K562 (cell line): Measurements from ENCODE around the gene ST3GAL5. TPM values are rescaled to one million over a fixed set of nuclear protein-coding genes. Genes with fewer than 3 reads are reported as not detected.

Experiments
- ATF1 ChIP-seq, 2 experiments: fragments of 450-650 bp in 1 of 2; IDR thresholded peaks; 2 replicates each; pipeline ENCODE4 v1.6.1; 2016; ENCODE audit warnings: missing compliant biosample characterization in 1 of 2, missing genetic modification characterization in 1 of 2
- CCAR2 ChIP-seq: fragments of 200-400 bp; formaldehyde crosslinking; IDR thresholded peaks from 2 replicates; pipeline ENCODE4 v1.6.1; 2017; ENCODE audit warnings: mild to moderate bottlenecking, low read depth, low read length
- HMG20B ChIP-seq: fragments of 250-450 bp; sonication (Bioruptor Pico); IDR thresholded peaks from 2 replicates; pipeline ENCODE4 v1.5.0; 2021; ENCODE audit warnings: mild to moderate bottlenecking
- MEIS2 ChIP-seq: fragments of 450-650 bp; IDR thresholded peaks from 2 replicates; pipeline ENCODE4 v1.6.1; 2014; ENCODE audit warnings: mild to moderate bottlenecking; ENCODE audit not compliant: partially characterized antibody
- PATZ1 ChIP-seq: fragments of 250-450 bp; sonication (Bioruptor Pico); IDR thresholded peaks from 2 replicates; pipeline ENCODE4 v1.5.0; 2020; ENCODE audit warnings: mild to moderate bottlenecking, borderline replicate concordance
- PURB ChIP-seq: sonication (generic); formaldehyde crosslinking; IDR thresholded peaks from 2 replicates; pipeline ENCODE4 v1.9.0; 2021; ENCODE audit warnings: low read depth, mild to moderate bottlenecking, missing genetic modification reagents
- SMAD2 ChIP-seq: fragments of 150-350 bp; IDR thresholded peaks from 2 replicates; pipeline ENCODE4 v1.6.1; 2014; ENCODE audit warnings: low read depth, mild to moderate bottlenecking, low read length
- SNIP1 ChIP-seq: fragments of 450-650 bp; IDR thresholded peaks from 2 replicates; pipeline ENCODE4 v1.7.1; 2017; ENCODE audit warnings: low read depth, mild to moderate bottlenecking
- TFAP4 ChIP-seq: sonication (generic); formaldehyde crosslinking; IDR thresholded peaks from 2 replicates; pipeline ENCODE4 v1.8.0; 2022; ENCODE audit warnings: missing genetic modification reagents, mild to moderate bottlenecking, moderate library complexity, borderline replicate concordance
- ZBTB17 ChIP-seq: fragments of 450-650 bp; formaldehyde crosslinking; IDR thresholded peaks from 2 replicates; pipeline ENCODE4 v1.4.0; 2020; ENCODE audit warnings: mild to moderate bottlenecking
- ZNF589 ChIP-seq: fragments of 200-800 bp; sonication (Bioruptor generic); IDR thresholded peaks from 2 replicates; pipeline ENCODE4 v1.6.1; 2016; ENCODE audit warnings: low read depth, missing genetic modification characterization, missing compliant biosample characterization
- polyA plus RNA-seq, 8 experiments: library from polyadenylated mRNA; depleted of rRNA in 4 of 8; stranded (reverse) in 5 of 8; unstranded in 3 of 8; fragments of >200 nt; fragmentation: Nextera tagmentation in 2 of 8; fragmentation: Illumina TruSeq in 1 of 8; extraction: Ambion mirVana in 2 of 8; extraction: Trizol in 1 of 8; gene quantifications; 2 replicates each; pipeline versions ENCODE4 v1.2.1 to v1.2.3, GENCODE V29; 2011 to 2014; ENCODE audit warnings: inconsistent platforms in 1 of 8, missing spikeins in 1 of 8
- total RNA-seq, 7 experiments: library from RNA; depleted of rRNA in 6 of 7; stranded (reverse); fragments of >200 nt in 6 of 7; fragmentation: Illumina TruSeq in 2 of 7; extraction: Trizol in 2 of 7; gene quantifications; 2 replicates each; pipeline versions ENCODE4 v1.2.1 to v1.2.3, GENCODE V29; 2011 to 2021; ENCODE audit warnings: low replicate concordance in 1 of 7

Gene ST3GAL5
- total and polyA plus RNA-seq, 9 of the 15 experiments (the other 6 are each of a cell fraction or from before 2014, with no cell fraction given), result 1.6 to 10.0 (median 4.2) TPM

- TF ChIP-seq ATF1 (CRISPR knock-in tag; IDR thresholded peaks at IDR 0.05) (no peak), ATF1 (tag; IDR thresholded peaks at IDR 0.05) (0 out of 2 replicates have a peak, but pooled peaks have one; percentile 19), TFAP4 (CRISPR knock-in tag) (no peak), CCAR2 (no peak), ZNF589 (no peak), MEIS2 (peak; percentile 36), SMAD2 (no peak), ZBTB17 (peak; percentile 13; the same call in 1 of the 2 replicates), SNIP1 (no peak), PATZ1 (CRISPR knock-in tag) (no peak), PURB (no peak), HMG20B (CRISPR knock-in tag) (no peak)
Observed at GRCh38 chr2:85921659-85922058, 32.9 kb upstream of the ST3GAL5 start (continued).
